Fibroblast of lung (primary cell): Measurements from ENCODE around the gene PTGR1.

Experiments
- EZH2 ChIP-seq: IDR thresholded peaks from 2 replicates; pipeline ENCODE4 v1.5.1; 2012; ENCODE audit warnings: low read length, control low read depth, mild to moderate bottlenecking; ENCODE audit errors: missing control alignments
- TF ChIP-seq, protein P1 (sequence below), 2 donors: IDR thresholded peaks in 1 of 2; conservative IDR thresholded peaks in 1 of 2; 1 replicate in 1 of 2; 2 replicates in 1 of 2; pipeline ENCODE4 v1.5.1; 2011 to 2012; ENCODE audit warnings: low read length in 2 of 2, control low read depth in 1 of 2, inconsistent platforms in 1 of 2, low read depth in 1 of 2, mild to moderate bottlenecking in 1 of 2

DNA sequence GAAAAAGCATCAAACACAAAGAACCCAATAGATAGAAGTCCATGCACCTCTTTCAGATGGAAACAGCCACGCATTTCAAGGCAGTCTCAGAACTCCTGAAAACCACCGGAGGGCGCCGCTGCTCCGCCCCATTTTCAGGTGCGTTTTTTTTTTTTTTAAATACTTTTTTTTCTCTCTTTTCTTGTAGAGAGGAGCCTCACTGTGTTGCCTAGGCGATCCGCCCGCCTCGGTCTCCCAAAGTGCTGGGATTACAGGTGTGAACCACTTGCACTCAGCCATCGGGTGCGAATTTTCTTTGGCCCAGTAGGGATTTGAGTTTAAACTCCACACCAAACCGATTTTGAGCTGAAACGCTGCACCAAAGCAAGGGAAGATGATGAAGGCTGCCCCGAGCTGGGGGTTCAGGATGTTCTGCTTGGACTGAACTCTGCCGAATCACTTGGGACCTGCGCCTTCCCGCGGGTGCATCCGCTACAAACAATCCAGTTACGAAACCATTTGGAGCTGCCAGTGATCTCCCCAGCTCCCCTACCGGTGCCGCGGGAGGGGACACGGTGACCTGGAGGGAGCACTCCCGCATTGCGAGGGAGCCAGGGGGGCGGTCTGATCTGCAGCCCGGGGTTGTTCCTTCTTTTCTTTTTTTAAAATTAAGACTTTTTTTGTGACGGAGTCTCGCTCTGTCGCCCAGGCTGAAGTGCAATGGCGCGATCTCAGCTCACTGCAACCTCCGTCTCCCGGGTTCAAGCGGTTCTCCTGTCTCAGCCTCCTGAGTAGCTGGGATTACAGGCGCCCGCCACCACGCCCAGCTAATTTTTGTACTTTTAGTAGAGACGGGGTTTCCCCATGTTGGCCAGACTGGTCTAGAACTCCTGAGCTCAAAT, 1.4 kb downstream of the PTGR1 start:
- TF ChIP-seq, protein P1, sequence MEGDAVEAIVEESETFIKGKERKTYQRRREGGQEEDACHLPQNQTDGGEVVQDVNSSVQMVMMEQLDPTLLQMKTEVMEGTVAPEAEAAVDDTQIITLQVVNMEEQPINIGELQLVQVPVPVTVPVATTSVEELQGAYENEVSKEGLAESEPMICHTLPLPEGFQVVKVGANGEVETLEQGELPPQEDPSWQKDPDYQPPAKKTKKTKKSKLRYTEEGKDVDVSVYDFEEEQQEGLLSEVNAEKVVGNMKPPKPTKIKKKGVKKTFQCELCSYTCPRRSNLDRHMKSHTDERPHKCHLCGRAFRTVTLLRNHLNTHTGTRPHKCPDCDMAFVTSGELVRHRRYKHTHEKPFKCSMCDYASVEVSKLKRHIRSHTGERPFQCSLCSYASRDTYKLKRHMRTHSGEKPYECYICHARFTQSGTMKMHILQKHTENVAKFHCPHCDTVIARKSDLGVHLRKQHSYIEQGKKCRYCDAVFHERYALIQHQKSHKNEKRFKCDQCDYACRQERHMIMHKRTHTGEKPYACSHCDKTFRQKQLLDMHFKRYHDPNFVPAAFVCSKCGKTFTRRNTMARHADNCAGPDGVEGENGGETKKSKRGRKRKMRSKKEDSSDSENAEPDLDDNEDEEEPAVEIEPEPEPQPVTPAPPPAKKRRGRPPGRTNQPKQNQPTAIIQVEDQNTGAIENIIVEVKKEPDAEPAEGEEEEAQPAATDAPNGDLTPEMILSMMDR (conservative IDR thresholded peaks at IDR 0.05 in 1 of 2, IDR thresholded peaks at IDR 0.05 in 1 of 2; ENCODE audit: low read depth in 1 of 2, low read length in 2 of 2) = peak; percentile 64 to 66
- TF ChIP-seq EZH2 = no peak
